ENCODE results near the gene METTL9.
"Not testable (repeated sequence)": the region's sequence is repeated elsewhere in the genome, so short reads cannot be mapped to it uniquely, and the experiment has no call there.

DNA sequence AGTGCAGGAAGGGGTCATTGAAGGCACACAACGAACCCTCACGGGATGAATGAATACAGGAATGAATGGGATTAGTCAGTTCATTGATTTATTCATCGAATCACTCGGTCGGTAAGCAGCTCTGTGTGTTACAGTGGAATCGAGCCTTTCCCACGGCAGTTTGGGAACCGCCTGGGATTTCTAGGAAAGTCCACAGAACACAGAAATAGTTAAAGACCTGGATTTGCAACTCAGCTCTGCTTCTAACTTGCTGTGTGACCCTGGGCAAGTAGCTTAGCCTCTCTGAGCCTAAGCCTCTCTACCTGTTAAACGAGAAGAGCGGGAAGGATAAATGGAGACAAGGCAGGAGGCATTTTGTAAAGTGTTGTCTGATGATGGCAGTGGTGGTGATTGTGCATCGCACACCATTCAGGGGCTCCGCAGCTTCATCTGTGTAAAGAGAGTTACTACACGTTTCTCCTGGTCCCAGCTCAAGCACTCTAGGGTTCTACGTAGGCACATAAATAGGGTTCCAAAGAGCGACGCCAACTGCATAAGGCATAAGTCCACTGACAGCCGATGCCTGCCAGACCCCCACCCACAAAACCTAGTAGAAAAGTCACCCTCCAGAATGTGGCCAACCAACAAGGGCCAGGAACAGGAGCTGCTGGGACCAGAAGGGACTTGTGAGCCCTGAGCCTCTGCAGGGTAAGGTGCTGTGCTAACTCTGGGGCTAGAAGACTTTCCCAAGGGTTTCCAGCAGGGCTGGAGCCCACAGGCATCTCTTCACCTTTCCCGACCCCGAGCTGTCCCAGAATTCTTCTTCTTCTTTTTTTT lies 45.7 kb upstream of the METTL9 start:
- not testable (repeated sequence) for TF ChIP-seq POLR2AphosphoS5 (IDR thresholded peaks at IDR 0.05; ENCODE audit: borderline replicate concordance, low read depth, low read length); EZH2 (IDR thresholded peaks at IDR 0.05); FOXP2 (optimal IDR thresholded peaks at IDR 0.05; ENCODE audit: control extremely low read depth, extremely low read length, insufficient read depth)
